ENCODE data around the gene MYCL.
"Not testable (repeated sequence)": the region's sequence is repeated elsewhere in the genome, so short reads cannot be mapped to it uniquely, and the experiment has no call there.

DNA sequence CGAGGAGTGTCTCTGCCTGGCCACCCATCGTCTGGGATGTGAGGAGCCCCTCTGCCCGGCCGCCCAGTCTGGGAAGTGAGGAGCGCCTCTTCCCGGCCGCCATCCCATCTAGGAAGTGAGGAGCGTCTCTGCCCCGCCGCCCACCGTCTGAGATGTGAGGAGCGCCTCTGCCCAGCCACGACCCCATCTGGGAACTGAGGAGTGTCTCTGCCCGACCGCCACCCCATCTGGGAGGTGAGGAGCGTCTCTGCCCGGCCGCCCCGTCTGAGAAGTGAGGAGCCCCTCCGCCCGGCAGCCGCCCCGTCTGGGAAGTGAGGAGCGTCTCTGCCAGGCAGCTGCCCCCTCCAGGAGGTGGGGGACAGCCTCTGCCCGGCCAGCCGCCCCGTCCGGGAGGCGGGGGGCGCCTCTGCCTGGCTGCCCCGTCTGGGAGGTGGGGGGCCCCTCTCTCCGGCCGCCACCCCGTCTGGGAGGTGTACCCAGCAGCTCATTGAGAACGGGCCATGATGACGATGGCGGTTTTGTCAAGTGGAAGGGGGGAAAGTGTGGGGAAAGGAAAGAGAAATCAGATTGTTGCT, 32.1 kb downstream of the MYCL start:
- TF ChIP-seq, protein P1, sequence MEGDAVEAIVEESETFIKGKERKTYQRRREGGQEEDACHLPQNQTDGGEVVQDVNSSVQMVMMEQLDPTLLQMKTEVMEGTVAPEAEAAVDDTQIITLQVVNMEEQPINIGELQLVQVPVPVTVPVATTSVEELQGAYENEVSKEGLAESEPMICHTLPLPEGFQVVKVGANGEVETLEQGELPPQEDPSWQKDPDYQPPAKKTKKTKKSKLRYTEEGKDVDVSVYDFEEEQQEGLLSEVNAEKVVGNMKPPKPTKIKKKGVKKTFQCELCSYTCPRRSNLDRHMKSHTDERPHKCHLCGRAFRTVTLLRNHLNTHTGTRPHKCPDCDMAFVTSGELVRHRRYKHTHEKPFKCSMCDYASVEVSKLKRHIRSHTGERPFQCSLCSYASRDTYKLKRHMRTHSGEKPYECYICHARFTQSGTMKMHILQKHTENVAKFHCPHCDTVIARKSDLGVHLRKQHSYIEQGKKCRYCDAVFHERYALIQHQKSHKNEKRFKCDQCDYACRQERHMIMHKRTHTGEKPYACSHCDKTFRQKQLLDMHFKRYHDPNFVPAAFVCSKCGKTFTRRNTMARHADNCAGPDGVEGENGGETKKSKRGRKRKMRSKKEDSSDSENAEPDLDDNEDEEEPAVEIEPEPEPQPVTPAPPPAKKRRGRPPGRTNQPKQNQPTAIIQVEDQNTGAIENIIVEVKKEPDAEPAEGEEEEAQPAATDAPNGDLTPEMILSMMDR (IDR thresholded peaks at IDR 0.05; ENCODE audit: insufficient read depth, low read depth, low read length): not testable (repeated sequence)
- TF ChIP-seq EZH2 (IDR thresholded peaks at IDR 0.05; ENCODE audit: insufficient read depth, low read length): not testable (repeated sequence)
